ENCODE results near the gene INTS7. TPM values are rescaled to one million over a fixed set of nuclear protein-coding genes. Genes with fewer than 3 reads are reported as not detected.
A peak's percentile ranks its signal among the peaks of the same experiment; 100 is the strongest.
"Not testable (repeated sequence)": the region's sequence is repeated elsewhere in the genome, so short reads cannot be mapped to it uniquely, and the experiment has no call there.

Gene INTS7
- total RNA-seq, 1 donor from 2014 or later: 17.2 TPM

GRCh38 chr1:212037900-212038299 is 2.5 kb upstream of the INTS7 start:
- no peak for DNase-seq (ENCODE audit: low spot score)

GRCh38 chr1:212035835-212036605 is 663 bp upstream of the INTS7 start:
- no peak for DNase-seq (ENCODE audit: low spot score)

- no peak for DNase-seq (ENCODE audit: low spot score)
These were observed 738 bp downstream of the INTS7 start for GRCh38 chr1:212034516-212035122.

GRCh38 chr1:212030936-212031528 is 4.3 kb downstream of the INTS7 start:
- no peak for DNase-seq (ENCODE audit: low spot score)

GRCh38 chr1:212027727-212028126 is 7.6 kb downstream of the INTS7 start:
- not testable (repeated sequence) for DNase-seq (ENCODE audit: low spot score)

GRCh38 chr1:212024469-212025149 is 10.7 kb downstream of the INTS7 start:
- DNase-seq (ENCODE audit: low spot score): no peak

- DNase-seq (ENCODE audit: low spot score): not testable (repeated sequence)
These were observed 12.4 kb downstream of the INTS7 start for GRCh38 chr1:212022908-212023307.

GRCh38 chr1:212021563-212021962 is 13.8 kb downstream of the INTS7 start:
- DNase-seq (ENCODE audit: low spot score): no peak

- no peak for DNase-seq (ENCODE audit: low spot score)
These were observed 14.4 kb downstream of the INTS7 start for GRCh38 chr1:212020975-212021374.

- no peak for DNase-seq (ENCODE audit: low spot score)
These were observed 21.7 kb downstream of the INTS7 start for GRCh38 chr1:212013672-212014071.

- peak; percentile 72 for DNase-seq (ENCODE audit: low spot score)
These were observed 23.2 kb downstream of the INTS7 start for GRCh38 chr1:212012034-212012740.

GRCh38 chr1:212010004-212010403 is 25.4 kb downstream of the INTS7 start:
- no peak for DNase-seq (ENCODE audit: low spot score)

GRCh38 chr1:212009561-212009960 is 25.8 kb downstream of the INTS7 start:
- DNase-seq (ENCODE audit: low spot score): no peak

- DNase-seq (ENCODE audit: low spot score): no peak
These were observed 27.5 kb downstream of the INTS7 start for GRCh38 chr1:212007886-212008285.

GRCh38 chr1:212007178-212007577 is 28.2 kb downstream of the INTS7 start:
- DNase-seq (ENCODE audit: low spot score): no peak

- no peak for DNase-seq (ENCODE audit: low spot score)
These were observed 30.3 kb downstream of the INTS7 start for GRCh38 chr1:212004895-212005608.

- no peak for DNase-seq (ENCODE audit: low spot score)
These were observed 32.8 kb downstream of the INTS7 start for GRCh38 chr1:212002536-212002935.

GRCh38 chr1:211997426-211997825 is 37.9 kb downstream of the INTS7 start:
- DNase-seq (ENCODE audit: low spot score): not testable (repeated sequence)

- no peak for DNase-seq (ENCODE audit: low spot score)
These were observed 43.7 kb downstream of the INTS7 start for GRCh38 chr1:211991695-211992094.

- DNase-seq (ENCODE audit: low spot score): no peak
These were observed 48.6 kb downstream of the INTS7 start for GRCh38 chr1:211986628-211987254.
